H1 (cell line): Measurements from ENCODE around the gene ADAMTS3. TPM values are rescaled to one million over a fixed set of nuclear protein-coding genes. Genes with fewer than 3 reads are reported as not detected.

ENCODE experiments used
- CREB1 ChIP-seq: IDR thresholded peaks from 2 replicates; pipeline ENCODE4 v1.6.1; 2012; ENCODE audit warnings: inconsistent platforms
- CTCF ChIP-seq, 3 experiments: IDR thresholded peaks; 1 replicate in 2 of 3; 2 replicates in 1 of 3; pipeline versions ENCODE4 v1.5.1 to v1.6.1; 2011; ENCODE audit warnings: low read length in 3 of 3, mild to moderate bottlenecking in 3 of 3, inconsistent platforms in 2 of 3, low read depth in 1 of 3, moderate library complexity in 1 of 3; ENCODE audit not compliant: insufficient read depth in 1 of 3; ENCODE audit errors: control extremely low read depth in 1 of 3
- KDM4A ChIP-seq: IDR thresholded peaks from one replicate; pipeline ENCODE4 v1.7.1; 2012; ENCODE audit warnings: low read depth, mild to moderate bottlenecking, moderate library complexity, low read length, inconsistent platforms; ENCODE audit not compliant: severe bottlenecking
- SAP30 ChIP-seq: fragments of 300-600 bp; sonication (generic); IDR thresholded peaks from 2 replicates; pipeline ENCODE4 v1.7.1; 2012; ENCODE audit warnings: low read length, moderate library complexity, mild to moderate bottlenecking, inconsistent platforms; ENCODE audit not compliant: insufficient read depth, insufficient replicate concordance
- SIX5 ChIP-seq: IDR thresholded peaks from 2 replicates; pipeline ENCODE4 v1.6.1; 2011; ENCODE audit warnings: mild to moderate bottlenecking, low read depth, low read length
- YY1 ChIP-seq: IDR thresholded peaks from 2 replicates; pipeline ENCODE4 v1.6.1; 2011; ENCODE audit warnings: low read depth, mild to moderate bottlenecking, low read length
- polyA plus RNA-seq, 7 experiments: library from polyadenylated mRNA; depleted of rRNA in 3 of 7; stranded (reverse) in 5 of 7; unstranded in 2 of 7; fragments of >200 nt in 5 of 7; fragments of 200-250 nt in 2 of 7; gene quantifications; 1 replicate in 5 of 7; 2 replicates in 1 of 7; 4 replicates in 1 of 7; pipeline versions ENCODE4 v1.2.1 to v1.2.3, GENCODE V29; 2011 to 2013; ENCODE audit warnings: missing spikeins in 2 of 7, mixed read lengths in 2 of 7
- total RNA-seq: library from RNA; stranded (reverse); fragmentation: NEBNext Ultra II Directional; extraction: Animal tissue kit (Norgen Biotek cat#: 25700); gene quantifications from 2 replicates; pipeline ENCODE4 v1.2.1, GENCODE V29; 2021

The ADAMTS3 gene
- total and polyA plus RNA-seq, 2 of the 8 experiments (the other 6 are each of a cell fraction or from before 2014, with no cell fraction given) = 1.3 to 3.4 TPM

- TF ChIP-seq CTCF (IDR thresholded peaks at IDR 0.05; ENCODE audit: control extremely low read depth in 1 of 3, insufficient read depth in 1 of 3, low read depth in 1 of 3, low read length in 3 of 3) (no peak), SAP30 (no peak), SIX5 (no peak), CREB1 (no peak), KDM4A (no peak), YY1 (no peak)
- TF ChIP-seq, all 59 proteins: peak for 0
These were observed 263.9 kb downstream of the ADAMTS3 start (continued) for GRCh38 chr4:72305080-72305479.
